ENCODE results near the gene HSPA5. TPM values are rescaled to one million over a fixed set of nuclear protein-coding genes. Genes with fewer than 3 reads are reported as not detected.
"Not testable (repeated sequence)": the region's sequence is repeated elsewhere in the genome, so short reads cannot be mapped to it uniquely, and the experiment has no call there.

HSPA5 gene
- total RNA-seq: 202 TPM
- long read RNA-seq, transcript HSPA5-201 (8 exons, 3,908 nt): major isoform, 1,150 of 1,222 reads
- long read RNA-seq, partial matches to known transcripts: 66 of 1,222 reads
- long read RNA-seq, other reads (novel, unspliced or antisense): 6 of 1,222 reads

DNA sequence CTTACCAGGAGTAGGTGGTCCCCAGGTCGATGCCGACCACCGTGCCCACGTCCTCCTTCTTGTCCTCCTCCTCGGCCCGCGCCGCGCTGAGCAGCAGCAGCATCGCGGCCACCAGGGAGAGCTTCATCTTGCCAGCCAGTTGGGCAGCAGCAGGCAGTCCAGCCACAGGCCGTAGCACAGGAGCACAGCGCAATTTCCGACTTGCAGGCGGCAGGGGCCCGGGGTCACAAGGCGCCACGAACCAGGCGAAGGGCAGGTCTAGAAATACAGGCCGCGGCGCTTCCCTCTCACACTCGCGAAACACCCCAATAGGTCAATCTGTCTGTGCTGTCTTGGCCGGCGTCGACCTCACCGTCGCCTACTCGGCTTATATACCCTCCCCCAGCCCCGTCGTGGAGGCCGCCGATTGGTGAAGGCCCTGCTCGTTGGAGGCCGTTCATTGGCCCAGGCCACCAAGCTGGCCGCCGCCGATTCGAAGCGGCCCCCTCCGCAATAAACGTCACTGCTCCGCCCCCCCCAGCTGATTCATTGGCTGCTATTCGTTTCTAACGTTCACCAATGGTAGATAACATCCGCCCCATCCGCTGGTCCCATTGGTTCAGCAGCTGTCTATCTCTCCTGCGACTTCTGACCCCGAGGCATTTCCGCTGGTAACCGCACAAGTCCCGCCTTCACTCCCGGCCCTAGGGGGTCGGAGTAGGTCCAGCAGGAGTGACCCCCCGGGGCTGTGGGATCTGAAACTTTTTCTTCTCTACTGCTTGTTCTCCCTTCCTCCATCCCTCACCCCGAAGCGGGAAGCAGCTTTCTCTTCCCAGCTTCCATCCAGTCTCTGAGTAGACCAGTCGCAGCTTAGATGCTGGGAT lies at the start of gene HSPA5:
HSPA5 (minus strand) TSS at position 344 of the 863 bp plus-strand sequence; CDS start at position 127, 217 bp downstream.
- H3K27me3 ChIP-seq (ENCODE audit: low read depth): no peaks in the 10 kb centered on the region
- H3K9me3 ChIP-seq (replicated peaks): no peaks in the 10 kb centered on the region
- peak; percentile 100 for DNase-seq
- TF ChIP-seq, protein P1, sequence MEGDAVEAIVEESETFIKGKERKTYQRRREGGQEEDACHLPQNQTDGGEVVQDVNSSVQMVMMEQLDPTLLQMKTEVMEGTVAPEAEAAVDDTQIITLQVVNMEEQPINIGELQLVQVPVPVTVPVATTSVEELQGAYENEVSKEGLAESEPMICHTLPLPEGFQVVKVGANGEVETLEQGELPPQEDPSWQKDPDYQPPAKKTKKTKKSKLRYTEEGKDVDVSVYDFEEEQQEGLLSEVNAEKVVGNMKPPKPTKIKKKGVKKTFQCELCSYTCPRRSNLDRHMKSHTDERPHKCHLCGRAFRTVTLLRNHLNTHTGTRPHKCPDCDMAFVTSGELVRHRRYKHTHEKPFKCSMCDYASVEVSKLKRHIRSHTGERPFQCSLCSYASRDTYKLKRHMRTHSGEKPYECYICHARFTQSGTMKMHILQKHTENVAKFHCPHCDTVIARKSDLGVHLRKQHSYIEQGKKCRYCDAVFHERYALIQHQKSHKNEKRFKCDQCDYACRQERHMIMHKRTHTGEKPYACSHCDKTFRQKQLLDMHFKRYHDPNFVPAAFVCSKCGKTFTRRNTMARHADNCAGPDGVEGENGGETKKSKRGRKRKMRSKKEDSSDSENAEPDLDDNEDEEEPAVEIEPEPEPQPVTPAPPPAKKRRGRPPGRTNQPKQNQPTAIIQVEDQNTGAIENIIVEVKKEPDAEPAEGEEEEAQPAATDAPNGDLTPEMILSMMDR (IDR thresholded peaks at IDR 0.05; ENCODE audit: borderline replicate concordance): peak; percentile 28
- H3K4me3 ChIP-seq: peak within 1 kb of the TSS; percentile 94
- peaks cover 41% of the 10 kb centered on the region for H3K36me3 ChIP-seq
- H3K27ac ChIP-seq (replicated peaks): peak within 1 kb of the TSS; percentile 94
- intact Hi-C loops (cut with micrococcal nuclease): no loop called here
- H3K4me1 ChIP-seq: peaks cover 59% of the 10 kb centered on the region

GRCh38 chr9:125286935-125287433 lies 45.8 kb upstream of the HSPA5 start:
- peaks cover 51% of the 10 kb centered on the region for H3K4me1 ChIP-seq
- H3K36me3 ChIP-seq: peaks cover 15% of the 10 kb centered on the region
- H3K9me3 ChIP-seq (replicated peaks); H3K27me3 ChIP-seq (ENCODE audit: low read depth); H3K27ac ChIP-seq (replicated peaks); H3K4me3 ChIP-seq; DNase-seq; intact Hi-C loops (cut with micrococcal nuclease): not testable (repeated sequence)

DNA sequence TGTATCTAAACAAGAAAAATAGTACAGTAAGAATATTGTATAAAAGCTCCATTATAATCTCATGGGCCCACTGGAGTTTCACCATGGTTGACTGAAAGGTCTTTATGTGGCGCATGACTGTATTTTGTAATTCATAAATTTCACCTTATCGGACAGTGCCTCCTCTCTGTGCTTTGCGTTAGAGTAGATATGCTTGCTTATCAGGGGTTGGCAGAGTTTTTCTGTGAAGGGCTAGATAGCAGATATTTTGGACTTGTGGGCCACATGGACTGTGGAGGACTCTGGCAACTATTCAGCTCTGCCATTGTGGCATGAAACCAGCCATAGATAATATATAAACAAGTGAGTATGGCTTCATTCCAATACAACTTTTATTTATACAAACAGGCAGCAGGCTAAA lies 43.7 kb upstream of the HSPA5 start:
- no peak overlapping the region for H3K4me3 ChIP-seq
- TF ChIP-seq, protein P1 (IDR thresholded peaks at IDR 0.05; ENCODE audit: borderline replicate concordance): no peak
- DNase-seq: no peak
- H3K27me3 ChIP-seq (ENCODE audit: low read depth): no peaks in the 10 kb centered on the region
- H3K4me1 ChIP-seq: peaks cover 52% of the 10 kb centered on the region
- intact Hi-C loops (cut with micrococcal nuclease): no loop called here
- no peaks in the 10 kb centered on the region for H3K9me3 ChIP-seq (replicated peaks)
- H3K27ac ChIP-seq (replicated peaks): peak overlapping the region; percentile 0
- H3K36me3 ChIP-seq: peaks cover 15% of the 10 kb centered on the region

DNA sequence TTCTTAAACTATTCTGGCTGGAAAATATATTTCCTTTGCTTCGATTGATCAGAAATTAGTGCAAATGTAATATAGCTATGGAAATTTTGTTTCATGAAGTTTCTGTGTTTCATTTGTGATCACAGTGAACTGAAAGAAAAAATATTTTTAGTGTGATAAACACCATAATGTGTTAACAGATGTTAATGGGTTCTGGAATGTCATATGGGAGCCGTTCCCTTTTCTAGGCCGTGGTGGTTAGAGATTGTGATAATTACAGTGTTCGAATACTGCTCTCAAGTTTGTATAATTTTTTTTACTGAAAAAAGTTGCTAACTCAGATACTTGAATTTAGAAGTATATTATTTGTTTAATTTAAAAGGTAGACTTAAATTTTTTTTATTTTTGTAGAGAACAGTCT lies 39.8 kb upstream of the HSPA5 start:
- H3K36me3 ChIP-seq: no peaks in the 10 kb centered on the region
- DNase-seq: no peak
- no peak overlapping the region for H3K4me3 ChIP-seq
- intact Hi-C loops (cut with micrococcal nuclease): no loop called here
- H3K27ac ChIP-seq (replicated peaks): no peak overlapping the region
- peaks cover 37% of the 10 kb centered on the region for H3K4me1 ChIP-seq
- TF ChIP-seq, protein P1 (IDR thresholded peaks at IDR 0.05; ENCODE audit: borderline replicate concordance): no peak
- no peaks in the 10 kb centered on the region for H3K27me3 ChIP-seq (ENCODE audit: low read depth)
- H3K9me3 ChIP-seq (replicated peaks): no peaks in the 10 kb centered on the region

DNA sequence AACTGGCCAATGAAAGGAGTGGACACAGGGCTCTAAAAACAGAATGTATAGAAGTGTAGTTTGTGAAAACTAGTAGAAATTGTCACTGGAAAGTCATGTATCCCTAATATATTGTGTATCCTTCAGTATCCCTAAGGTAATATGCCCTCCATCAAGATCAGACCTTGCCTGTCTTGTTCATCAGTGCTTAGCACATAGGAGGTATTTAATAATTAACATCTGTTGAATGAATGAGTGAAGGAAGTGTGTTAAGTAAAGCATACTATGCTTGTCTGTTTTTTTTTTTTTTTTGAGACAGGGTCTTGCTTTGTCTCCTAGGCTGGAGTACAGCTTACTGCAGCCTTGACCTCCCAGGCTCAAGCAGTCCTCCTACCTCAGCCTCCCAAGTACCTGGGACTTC lies 36.3 kb upstream of the HSPA5 start:
- DNase-seq: no peak
- intact Hi-C loops (cut with micrococcal nuclease): no loop called here
- no peaks in the 10 kb centered on the region for H3K27me3 ChIP-seq (ENCODE audit: low read depth)
- H3K9me3 ChIP-seq (replicated peaks): no peaks in the 10 kb centered on the region
- H3K36me3 ChIP-seq: no peaks in the 10 kb centered on the region
- TF ChIP-seq, protein P1 (IDR thresholded peaks at IDR 0.05; ENCODE audit: borderline replicate concordance): no peak
- H3K4me3 ChIP-seq: no peak overlapping the region
- H3K27ac ChIP-seq (replicated peaks): no peak overlapping the region
- H3K4me1 ChIP-seq: peaks cover 29% of the 10 kb centered on the region

DNA sequence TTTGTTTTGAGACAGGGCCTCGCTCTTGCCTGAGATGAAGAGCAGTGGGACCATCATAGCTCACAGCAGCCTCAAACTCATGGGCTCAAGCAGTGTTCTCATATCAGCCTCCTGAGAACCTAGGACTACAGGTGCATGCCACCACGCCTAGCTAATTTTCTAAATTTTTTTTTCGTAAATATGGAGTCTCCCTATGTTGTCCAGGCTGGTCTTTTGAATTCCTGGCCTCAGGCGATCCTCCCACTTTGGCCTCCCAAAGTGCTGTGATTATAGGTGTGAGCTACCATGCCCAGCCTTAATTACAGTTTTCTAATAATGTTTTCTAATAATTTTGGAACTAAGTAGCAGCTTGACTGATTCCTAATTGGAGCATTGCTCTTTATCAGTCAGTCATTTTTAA lies 35.6 kb upstream of the HSPA5 start:
- intact Hi-C loops (cut with micrococcal nuclease): no loop called here
- H3K4me1 ChIP-seq: peaks cover 36% of the 10 kb centered on the region
- H3K27ac ChIP-seq (replicated peaks): no peak overlapping the region
- H3K36me3 ChIP-seq: no peaks in the 10 kb centered on the region
- DNase-seq: no peak
- H3K9me3 ChIP-seq (replicated peaks): no peaks in the 10 kb centered on the region
- H3K27me3 ChIP-seq (ENCODE audit: low read depth): no peaks in the 10 kb centered on the region
- TF ChIP-seq, protein P1 (IDR thresholded peaks at IDR 0.05; ENCODE audit: borderline replicate concordance): no peak
- no peak overlapping the region for H3K4me3 ChIP-seq
